CD1c-positive myeloid dendritic cell (primary cell): ENCODE results near the gene DYRK3.

ENCODE experiments used
- DNase-seq: peaks from one replicate; pipeline ENCODE4 v3.0.0-alpha.2; 2016; ENCODE audit errors: extremely low spot score

Gene DYRK3

GRCh38 chr1:206661161-206661820 lies 26.0 kb downstream of the DYRK3 start:
- DNase-seq = no peak

- DNase-seq = no peak
Measured at GRCh38 chr1:206662396-206663092, 27.2 kb downstream of the DYRK3 start.

DNA sequence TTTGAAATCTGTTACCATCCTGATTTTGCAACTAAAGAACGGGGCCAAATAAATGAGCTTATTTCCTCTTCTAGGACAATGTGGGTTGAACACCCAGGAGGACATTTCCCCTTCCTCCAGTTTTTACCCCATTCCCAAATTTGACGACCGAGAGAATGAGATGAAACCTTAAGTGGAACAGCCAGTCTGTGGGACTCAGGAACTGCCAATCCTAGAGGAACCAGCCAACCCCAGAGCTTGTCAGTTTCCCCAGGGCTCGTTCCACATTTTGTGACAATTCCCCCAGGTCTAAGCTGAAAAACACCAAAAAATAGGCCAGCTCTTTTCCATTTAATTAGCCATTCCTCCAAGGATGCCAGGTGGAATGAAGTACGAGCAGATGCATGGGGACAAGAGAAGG lies 28.0 kb downstream of the DYRK3 start:
- DNase-seq = peak; percentile 31

DNA sequence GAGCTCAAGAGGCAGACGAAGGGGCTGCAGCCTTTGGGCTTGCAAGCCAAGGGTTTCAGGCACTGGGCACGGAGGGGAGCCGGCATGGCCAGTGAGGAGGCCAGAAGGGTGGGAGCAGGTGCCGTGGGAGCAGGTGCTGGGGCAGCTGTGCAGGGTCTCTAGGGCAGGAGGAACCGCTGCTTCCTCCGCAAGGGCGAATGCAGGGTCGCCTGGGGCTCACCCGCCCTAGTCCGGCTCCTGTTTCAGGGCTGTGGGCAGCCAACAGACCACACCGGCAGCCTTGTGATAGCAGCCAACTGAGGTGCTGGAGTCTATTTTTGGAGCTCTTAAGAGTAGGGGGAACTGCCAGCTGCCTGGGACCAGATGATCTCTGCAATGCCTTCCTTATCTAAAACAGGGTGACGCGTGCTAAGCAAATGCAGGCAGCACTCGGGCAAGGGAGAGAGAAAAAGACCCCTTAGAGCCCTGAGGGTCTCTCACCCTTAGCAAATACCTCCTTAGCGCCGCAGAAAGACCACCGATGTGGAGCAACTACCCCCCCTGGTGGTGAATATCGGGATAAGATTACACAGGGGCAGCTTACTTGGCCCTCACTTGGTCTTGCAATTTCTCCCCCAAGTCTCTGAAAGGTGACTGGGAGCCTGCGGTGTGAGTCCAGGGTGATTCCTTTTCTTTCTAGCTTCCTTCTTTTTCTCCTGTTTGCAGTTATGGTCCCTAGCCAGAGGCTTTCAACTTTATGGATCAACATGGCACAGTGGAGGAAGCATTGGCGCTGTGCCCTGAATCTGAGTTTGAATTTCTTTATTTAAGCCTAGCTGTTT lies 28.7 kb downstream of the DYRK3 start:
- DNase-seq = peak; percentile 72

- DNase-seq = no peak
Measured at GRCh38 chr1:206664740-206665139, 29.4 kb downstream of the DYRK3 start.

GRCh38 chr1:206666031-206666561 lies 30.8 kb downstream of the DYRK3 start:
- DNase-seq = peak; percentile 50

DNA sequence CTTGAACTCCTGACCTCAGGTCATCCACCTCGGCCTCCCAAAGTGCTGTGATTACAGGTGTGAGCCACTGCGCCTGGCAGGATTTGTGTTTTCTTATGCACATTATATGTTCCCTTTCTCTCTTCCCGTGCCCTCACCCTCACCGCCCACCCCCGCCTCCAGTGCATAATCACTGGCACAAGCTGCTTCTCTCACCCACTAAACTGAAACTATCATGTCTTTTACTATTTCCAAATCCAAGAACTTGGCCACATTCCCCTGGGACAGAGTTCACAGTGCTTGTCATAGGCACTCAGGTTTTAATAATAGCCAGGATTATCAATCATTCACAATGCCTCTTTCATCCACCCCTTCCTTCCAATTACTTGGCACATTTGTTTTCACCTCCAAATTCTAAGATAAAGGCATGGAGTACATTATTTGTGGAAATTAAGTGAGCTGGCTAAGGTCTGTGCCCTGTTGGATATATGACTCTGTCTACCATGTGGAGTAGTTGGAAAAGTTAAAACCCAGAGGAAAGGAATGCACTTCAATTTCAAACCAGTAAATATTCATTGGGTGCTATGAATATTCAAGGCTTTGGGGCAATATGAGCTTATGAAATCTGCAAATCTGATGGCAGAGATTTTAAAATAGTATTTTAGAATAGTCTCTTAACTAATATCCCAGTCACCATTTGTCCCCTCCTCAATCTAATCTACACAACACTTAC lies 31.8 kb downstream of the DYRK3 start:
- no peak for DNase-seq

DNA sequence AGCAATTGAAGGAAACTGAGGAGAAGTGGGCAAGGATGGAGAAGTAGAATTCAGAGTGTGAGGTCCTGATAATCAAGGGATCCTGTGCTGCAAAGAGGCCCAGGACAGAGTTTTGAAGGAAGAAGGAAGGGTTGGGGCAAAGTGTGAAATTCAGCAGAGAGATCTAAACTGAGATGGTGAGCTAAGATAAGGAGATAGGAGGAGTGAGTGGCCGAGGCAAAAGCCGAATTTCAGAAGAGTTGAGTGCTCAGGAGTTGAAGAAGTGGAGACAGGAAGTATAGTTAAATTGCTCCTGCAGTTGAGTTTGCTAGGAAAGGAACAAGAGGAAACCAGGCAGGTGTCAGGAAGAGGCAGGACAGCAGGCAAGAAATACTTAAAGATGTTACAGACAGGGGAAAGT lies 33.0 kb downstream of the DYRK3 start:
- no peak for DNase-seq

GRCh38 chr1:206668874-206669410 lies 33.6 kb downstream of the DYRK3 start:
- no peak for DNase-seq

DNA sequence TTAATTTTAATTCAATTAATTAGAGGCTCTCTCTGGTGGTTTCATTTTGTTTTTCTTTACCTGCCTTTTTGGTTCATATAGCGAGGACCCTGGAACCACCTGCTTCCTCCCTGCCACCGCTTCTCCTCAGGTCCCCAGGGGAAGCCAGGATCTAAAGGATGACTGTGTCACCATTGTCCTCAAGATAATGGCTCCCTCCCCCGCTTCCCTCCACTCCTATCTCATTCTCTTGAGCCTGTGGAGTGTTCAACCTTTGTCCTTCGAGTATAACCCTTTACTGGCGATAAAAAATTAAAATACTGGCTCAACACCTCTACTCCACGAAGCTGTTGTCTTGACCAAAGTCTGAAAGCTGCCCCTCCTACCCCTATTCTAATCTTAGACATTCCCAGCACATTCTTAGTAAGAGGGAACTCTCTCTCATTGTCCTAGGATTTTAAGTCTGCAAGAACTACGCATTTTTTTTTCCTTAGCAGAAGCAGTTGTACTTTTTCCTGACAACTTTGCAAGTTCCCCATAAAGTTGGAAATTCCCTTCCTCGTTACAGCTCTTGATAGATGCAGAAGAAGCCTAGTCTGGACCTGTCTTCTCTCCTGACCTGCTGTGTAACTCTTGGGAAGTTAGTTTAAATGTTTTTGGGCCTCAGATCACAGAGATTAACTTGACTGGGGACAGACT lies 36.8 kb downstream of the DYRK3 start:
- peak; percentile 72 for DNase-seq

- DNase-seq = peak; percentile 83
Measured at GRCh38 chr1:206672844-206673758, 37.8 kb downstream of the DYRK3 start.

GRCh38 chr1:206674236-206674635 lies 38.9 kb downstream of the DYRK3 start:
- DNase-seq = no peak

DNA sequence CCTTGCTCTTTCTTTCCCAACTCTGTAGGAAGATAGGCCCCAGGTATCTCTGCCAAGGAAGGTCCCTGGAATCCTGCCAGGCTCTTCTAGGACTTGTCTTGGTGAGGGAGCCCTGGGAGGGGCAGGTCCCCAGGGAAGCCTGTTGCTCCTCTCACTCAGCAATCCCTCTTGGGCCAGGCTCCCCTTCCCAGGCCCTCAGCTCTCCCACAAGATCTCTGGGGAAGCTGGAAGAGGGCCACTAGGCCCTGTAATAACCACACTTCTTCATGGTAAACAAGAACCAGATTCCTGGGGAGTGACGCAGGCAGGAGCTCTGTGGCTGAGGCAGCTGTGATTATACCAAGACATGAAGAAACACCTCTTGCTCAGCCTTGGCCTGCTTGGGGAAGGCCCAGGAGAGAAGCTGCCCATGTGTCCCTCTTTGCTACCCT lies 39.4 kb downstream of the DYRK3 start:
- no peak for DNase-seq

DNA sequence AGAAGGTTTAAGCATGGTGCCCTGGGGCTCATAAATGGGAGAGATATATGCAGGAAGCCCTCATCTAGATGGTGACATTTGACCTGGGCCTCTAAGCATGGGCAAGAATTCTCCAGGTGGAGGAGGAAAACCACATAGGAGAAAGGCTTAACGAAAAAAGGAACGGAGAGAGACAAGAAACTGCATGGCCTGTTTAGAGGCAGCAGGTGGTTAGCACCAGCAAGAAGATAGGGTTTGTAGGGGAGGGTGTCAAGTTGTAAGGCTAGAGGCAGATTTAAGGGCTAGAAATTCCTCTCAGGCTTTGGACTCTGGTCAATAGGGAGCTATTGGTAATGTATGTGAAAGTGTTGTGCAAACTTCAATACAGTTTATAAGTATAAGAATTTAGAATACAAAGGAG lies 41.2 kb downstream of the DYRK3 start:
- no peak for DNase-seq

GRCh38 chr1:206678490-206678889 lies 43.2 kb downstream of the DYRK3 start:
- no peak for DNase-seq

GRCh38 chr1:206679738-206680211 lies 44.4 kb downstream of the DYRK3 start:
- peak; percentile 89 for DNase-seq

DNA sequence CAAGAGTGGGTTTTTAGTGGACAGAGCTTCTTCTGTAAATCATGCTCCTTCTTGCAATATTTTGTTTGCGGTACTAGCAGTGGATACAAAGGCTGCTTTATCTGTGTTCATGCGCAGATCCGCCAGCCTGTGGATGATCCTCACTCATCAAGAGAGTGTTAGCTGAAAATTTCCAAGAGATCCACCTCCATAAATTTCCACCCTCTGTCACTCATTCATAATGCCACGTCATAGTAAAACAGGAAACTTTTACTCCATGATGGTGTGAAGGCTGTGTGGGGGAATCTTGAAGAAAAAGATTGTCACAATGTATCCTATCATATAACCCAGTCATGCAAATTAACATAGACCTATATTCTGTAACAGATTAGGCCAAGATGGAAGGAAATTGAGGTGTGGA lies 44.9 kb downstream of the DYRK3 start:
- peak; percentile 52 for DNase-seq

DNA sequence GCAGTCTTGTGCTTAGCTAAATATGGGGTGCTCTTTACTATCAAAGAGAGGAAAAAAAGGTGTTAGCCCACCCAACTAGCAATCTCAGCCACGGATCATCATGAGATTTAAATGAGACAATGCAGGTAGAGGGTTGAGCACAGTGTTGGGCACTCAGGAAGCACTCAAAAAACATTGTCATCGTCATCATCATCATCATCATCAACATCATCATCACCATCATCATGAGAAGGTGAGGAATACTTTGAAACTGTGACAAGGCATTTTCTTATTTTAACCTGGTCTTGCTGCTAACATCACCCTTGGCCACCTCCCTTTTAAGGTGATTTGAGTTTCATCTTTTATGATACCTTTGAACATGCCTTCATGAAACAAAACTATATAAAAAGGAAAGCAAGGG lies 46.0 kb downstream of the DYRK3 start:
- no peak for DNase-seq

GRCh38 chr1:206682111-206682510 lies 46.8 kb downstream of the DYRK3 start:
- peak; percentile 31 for DNase-seq

DNA sequence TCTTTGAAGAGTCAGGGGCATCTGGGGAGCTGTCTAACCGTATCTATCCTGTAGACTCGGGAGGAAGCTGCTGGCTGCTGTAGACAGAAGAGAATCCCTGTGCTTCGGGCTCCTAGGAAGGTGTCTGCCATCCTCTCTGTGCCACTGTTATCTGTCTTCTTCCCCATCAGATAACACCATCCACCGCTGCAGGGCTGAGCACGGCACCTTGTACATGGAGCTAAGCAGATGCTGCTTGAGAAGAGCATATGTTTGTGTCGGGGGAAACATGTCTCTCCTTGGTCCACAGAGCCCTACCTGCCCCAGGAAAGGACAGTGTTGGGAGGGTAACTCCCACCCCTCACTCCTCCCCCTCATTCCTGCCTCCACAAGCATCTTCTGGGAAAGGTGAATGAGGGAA lies 48.0 kb downstream of the DYRK3 start:
- no peak for DNase-seq
